ENCODE data around the gene CPLANE2. TPM values are rescaled to one million over a fixed set of nuclear protein-coding genes. Genes with fewer than 3 reads are reported as not detected.
A peak's percentile ranks its signal among the peaks of the same experiment; 100 is the strongest.

The CPLANE2 gene
- total and polyA plus RNA-seq, 7 donors, result 2.5 to 7.4 (median 3.7) TPM

- WGBS, 2 donors, result 1% methylated on average over 87 of the region's 87 CpGs
- peak overlapping the region; percentile 37 to 60 (median 46) for H3K4me3 ChIP-seq
These were observed 30.3 kb downstream of the CPLANE2 start for GRCh38 chr1:16206547-16207317.

GRCh38 chr1:16205891-16206546 lies 31.0 kb downstream of the CPLANE2 start:
- Histone ChIP-seq H3K27ac (peak overlapping the region; percentile 85 to 97 (median 90)), H3K4me1 (peaks cover 0 to 20% (median 16%) of the 10 kb centered on the region in 4 donors), H3K36me3 (no peaks in the 10 kb centered on the region), H3K9me3 (no peaks in the 10 kb centered on the region), H3K27me3 (no peaks in the 10 kb centered on the region), H3K4me3 (peak overlapping the region; percentile 18 to 60 (median 46))
- intact Hi-C loops (cut with DNase I), result loop anchor here (2.0 to 10.0 kb wide), 3 partner anchors 31 to 236 kb away; partner anchors contain the start of genes CPLANE2, NECAP2 and SZRD1
- 37 to 40% methylated on average over 38 of the region's 38 CpGs for WGBS, 2 donors
- DNase-seq, result no peak
- TF ChIP-seq POLR2AphosphoS5 (IDR thresholded peaks at IDR 0.05) (no peak), EP300 (IDR thresholded peaks at IDR 0.05) (no peak), CTCF (IDR thresholded peaks at IDR 0.05) (no peak)

More at GRCh38 chr1:16206547-16207317, 30.3 kb downstream of the CPLANE2 start:
- DNase-seq, result peak; percentile 99
- Histone ChIP-seq H3K27ac (peak overlapping the region; percentile 85 to 97 (median 90)), H3K36me3 (no peaks in the 10 kb centered on the region), H3K9me3 (no peaks in the 10 kb centered on the region), H3K4me1 (peaks cover 0 to 20% (median 16%) of the 10 kb centered on the region in 4 donors), H3K27me3 (no peaks in the 10 kb centered on the region)
- TF ChIP-seq POLR2A (IDR thresholded peaks at IDR 0.05) (peak in 1 of 2 donors; percentile 56), EP300 (IDR thresholded peaks at IDR 0.05) (no peak), POLR2AphosphoS5 (IDR thresholded peaks at IDR 0.05) (peak; percentile 74 to 93 (median 77)), CTCF (IDR thresholded peaks at IDR 0.05) (no peak)
- intact Hi-C loops (cut with DNase I), result loop anchor here (2.0 to 10.0 kb wide), 3 partner anchors 30 to 236 kb away; partner anchors contain the start of genes CPLANE2, NECAP2 and SZRD1

GRCh38 chr1:16205334-16205671 lies 31.7 kb downstream of the CPLANE2 start:
- no peak overlapping the region for H3K4me3 ChIP-seq
- intact Hi-C loops (cut with DNase I), result loop anchor here (5.0 to 10.0 kb wide), 2 partner anchors 159 to 237 kb away; partner anchors contain the start of genes NECAP2 and SZRD1
- WGBS, 2 donors, result 93 to 94% methylated on average over 11 of the region's 11 CpGs
- H3K4me1 ChIP-seq, result peaks cover 0 to 20% (median 16%) of the 10 kb centered on the region in 4 donors
- no peaks in the 10 kb centered on the region for H3K36me3 ChIP-seq
- no peaks in the 10 kb centered on the region for H3K9me3 ChIP-seq
- no peaks in the 10 kb centered on the region for H3K27me3 ChIP-seq
- TF ChIP-seq POLR2A (IDR thresholded peaks at IDR 0.05) (no peak), POLR2AphosphoS5 (IDR thresholded peaks at IDR 0.05) (no peak), EP300 (IDR thresholded peaks at IDR 0.05) (no peak), CTCF (IDR thresholded peaks at IDR 0.05) (no peak)
- H3K27ac ChIP-seq, result peak overlapping the region in 1 of 4 donors; percentile 86
- DNase-seq, result no peak

GRCh38 chr1:16204634-16205333 lies 32.2 kb downstream of the CPLANE2 start:
- no peaks in the 10 kb centered on the region for H3K36me3 ChIP-seq
- no peak overlapping the region for H3K4me3 ChIP-seq
- intact Hi-C loops (cut with DNase I), result loop anchor here (5.0 to 10.0 kb wide), 2 partner anchors 160 to 238 kb away; partner anchors contain the start of genes NECAP2 and SZRD1
- no peaks in the 10 kb centered on the region for H3K27me3 ChIP-seq
- DNase-seq, result peak; percentile 73
- TF ChIP-seq EP300 (IDR thresholded peaks at IDR 0.05), result no peak
- peak; percentile 12 to 28 (median 21) for TF ChIP-seq CTCF (IDR thresholded peaks at IDR 0.05)
- H3K9me3 ChIP-seq, result no peaks in the 10 kb centered on the region
- 78 to 85% methylated on average over 12 of the region's 12 CpGs for WGBS, 2 donors
- no peak overlapping the region for H3K27ac ChIP-seq
- peaks cover 0 to 20% (median 16%) of the 10 kb centered on the region in 4 donors for H3K4me1 ChIP-seq

Data from sigmoid colon (tissue), 7 donors.